Activated CD8-positive, alpha-beta T cell treated with anti-CD3 and anti-CD28 coated beads for 36 hours (primary cell): ENCODE results near the gene MAGI2. TPM values are rescaled to one million over a fixed set of nuclear protein-coding genes. Genes with fewer than 3 reads are reported as not detected.

Source experiments
- ATAC-seq: fragments of 200-7000 bp; cut with Tn5 transposase; one replicate; pipeline ENCODE4 v1.10.0; 2021; ENCODE audit warnings: mild to moderate bottlenecking, moderate library complexity
- CTCF ChIA-PET: fragments of 350-600 bp; sonication (Branson Sonifier 250); formaldehyde crosslinking; loops from one replicate; lab custom pipeline; 2021; ENCODE audit warnings: antibody characterized with exemption; lab: Charles Lee
- POLR2A ChIA-PET: fragments of 350-600 bp; sonication (Branson Sonifier 250); formaldehyde crosslinking; loops from one replicate; lab custom pipeline; 2021; ENCODE audit warnings: antibody characterized with exemption; lab: Charles Lee
- DNase-seq: peaks from one replicate; pipeline ENCODE4 v3.0.0-alpha.2; 2020
- H3K27ac Mint-ChIP-seq: one replicate; pipeline ENCODE4 v1.8.0; 2021; ENCODE audit warnings: mild to moderate bottlenecking, mixed read lengths
- H3K27me3 Mint-ChIP-seq: one replicate; pipeline ENCODE4 v1.8.0; 2021; ENCODE audit warnings: mixed read lengths
- H3K36me3 Mint-ChIP-seq: one replicate; pipeline ENCODE4 v1.8.0; 2021; ENCODE audit warnings: low read depth, mixed read lengths
- H3K4me1 Mint-ChIP-seq: one replicate; pipeline ENCODE4 v1.8.0; 2021; ENCODE audit warnings: low read depth, mixed read lengths
- H3K4me3 Mint-ChIP-seq: one replicate; pipeline ENCODE4 v1.8.0; 2021; ENCODE audit warnings: mild to moderate bottlenecking, moderate library complexity, mixed read lengths
- H3K9me3 Mint-ChIP-seq: one replicate; pipeline ENCODE4 v1.8.0; 2021; ENCODE audit warnings: mixed read lengths
- intact Hi-C: fragments of 100-400 bp; cut with micrococcal nuclease; formaldehyde crosslinking; loops from one replicate; pipeline ENCODE4 v1.10.0; 2022
- total RNA-seq, 2 experiments: library from RNA; stranded (reverse); gene quantifications; one replicate each; pipeline ENCODE4 v1.2.3, GENCODE V29; 2021
- TF ChIP-seq, protein P1 (sequence below): fragments of 200-600 bp; IDR thresholded peaks from one replicate; pipeline ENCODE4 v1.8.0; 2022; ENCODE audit warnings: antibody characterized with exemption, mild to moderate bottlenecking

MAGI2 gene
- total RNA-seq, 2 experiments from 2014 or later, result 0.04 to 0.09 TPM

DNA sequence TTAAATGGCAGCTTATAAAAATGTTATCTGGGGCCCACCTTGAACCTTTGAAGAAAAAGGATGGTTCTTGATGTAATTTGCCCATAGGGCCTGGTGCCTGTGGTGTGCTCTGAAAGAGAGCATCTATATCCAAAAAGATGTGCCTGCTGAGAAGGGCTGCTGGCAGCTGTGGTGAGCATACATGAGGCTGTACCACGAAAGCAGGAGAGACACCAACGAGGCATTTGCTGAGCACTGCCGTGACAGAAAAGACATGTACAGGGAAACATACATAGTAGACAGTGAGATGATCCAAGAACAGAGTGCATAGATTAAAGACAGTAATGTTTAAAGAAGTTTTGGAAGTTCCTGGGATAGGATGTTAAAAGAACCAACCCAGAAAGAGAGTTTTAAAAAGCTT lies 990.4 kb downstream of the MAGI2 start:
- Mint-ChIP-seq H3K27me3 (no peaks in the 10 kb centered on the region), H3K4me3 (no peak overlapping the region), H3K9me3 (peaks cover 1% of the 10 kb centered on the region), H3K36me3 (no peaks in the 10 kb centered on the region), H3K27ac (no peak overlapping the region), H3K4me1 (no peaks in the 10 kb centered on the region)
- ChIA-PET POLR2A (no interaction called here), CTCF (no interaction called here)
- intact Hi-C loops, result no loop called here
- ATAC-seq (no peak), DNase-seq (no peak)
- TF ChIP-seq, protein P1, sequence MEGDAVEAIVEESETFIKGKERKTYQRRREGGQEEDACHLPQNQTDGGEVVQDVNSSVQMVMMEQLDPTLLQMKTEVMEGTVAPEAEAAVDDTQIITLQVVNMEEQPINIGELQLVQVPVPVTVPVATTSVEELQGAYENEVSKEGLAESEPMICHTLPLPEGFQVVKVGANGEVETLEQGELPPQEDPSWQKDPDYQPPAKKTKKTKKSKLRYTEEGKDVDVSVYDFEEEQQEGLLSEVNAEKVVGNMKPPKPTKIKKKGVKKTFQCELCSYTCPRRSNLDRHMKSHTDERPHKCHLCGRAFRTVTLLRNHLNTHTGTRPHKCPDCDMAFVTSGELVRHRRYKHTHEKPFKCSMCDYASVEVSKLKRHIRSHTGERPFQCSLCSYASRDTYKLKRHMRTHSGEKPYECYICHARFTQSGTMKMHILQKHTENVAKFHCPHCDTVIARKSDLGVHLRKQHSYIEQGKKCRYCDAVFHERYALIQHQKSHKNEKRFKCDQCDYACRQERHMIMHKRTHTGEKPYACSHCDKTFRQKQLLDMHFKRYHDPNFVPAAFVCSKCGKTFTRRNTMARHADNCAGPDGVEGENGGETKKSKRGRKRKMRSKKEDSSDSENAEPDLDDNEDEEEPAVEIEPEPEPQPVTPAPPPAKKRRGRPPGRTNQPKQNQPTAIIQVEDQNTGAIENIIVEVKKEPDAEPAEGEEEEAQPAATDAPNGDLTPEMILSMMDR, result no peak

DNA sequence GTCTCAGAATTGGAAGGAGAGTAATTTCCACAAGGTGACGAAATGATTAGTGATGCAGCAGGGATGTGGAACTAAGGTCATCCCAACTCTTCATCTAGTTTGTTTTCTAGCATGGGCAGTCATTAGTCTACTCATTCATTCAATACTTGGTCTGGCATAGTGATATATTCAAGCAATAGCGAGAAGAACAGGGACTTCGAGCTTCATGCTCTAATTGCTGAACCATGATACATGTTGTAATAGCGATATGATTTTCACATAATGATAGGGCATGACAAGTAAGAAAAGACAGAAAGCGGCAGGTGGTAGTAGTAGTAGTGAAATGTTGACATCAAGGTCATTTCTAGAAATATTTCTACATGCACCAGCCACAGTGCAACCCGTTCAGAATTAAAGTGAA lies 1002.8 kb downstream of the MAGI2 start:
- intact Hi-C loops, result no loop called here
- Mint-ChIP-seq H3K9me3 (no peaks in the 10 kb centered on the region), H3K4me3 (no peak overlapping the region), H3K4me1 (no peaks in the 10 kb centered on the region), H3K27ac (no peak overlapping the region), H3K27me3 (no peaks in the 10 kb centered on the region), H3K36me3 (no peaks in the 10 kb centered on the region)
- CTCF ChIA-PET, result no interaction called here
- TF ChIP-seq, protein P1, result no peak
- DNase-seq (no peak), ATAC-seq (no peak)
- POLR2A ChIA-PET, result interaction anchor here (0.7 kb wide), 1 partner anchor 26 kb away, joined by 4 read pairs; no protein-coding TSS in a partner anchor

DNA sequence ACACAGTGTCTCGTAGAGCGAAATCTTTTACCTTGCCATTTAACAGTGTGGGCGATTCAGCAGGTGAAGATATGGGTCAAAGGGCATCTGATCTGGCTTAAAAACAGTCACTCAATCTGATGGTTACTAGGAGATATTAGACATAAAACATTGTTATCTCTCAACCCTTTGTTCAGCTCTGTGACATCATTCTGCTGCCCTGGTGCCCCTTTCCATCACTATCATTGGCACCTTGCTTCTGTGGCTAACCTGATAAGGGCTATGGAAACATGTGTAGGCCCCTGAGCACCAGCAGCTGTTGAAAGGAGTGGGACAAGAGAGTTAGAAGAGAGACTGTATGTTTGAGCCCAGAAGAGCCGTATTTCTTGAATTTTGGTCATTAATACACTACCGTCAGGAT lies 1004.6 kb downstream of the MAGI2 start:
- TF ChIP-seq, protein P1, result no peak
- intact Hi-C loops, result no loop called here
- Mint-ChIP-seq H3K27me3 (no peaks in the 10 kb centered on the region), H3K4me3 (no peak overlapping the region), H3K4me1 (no peaks in the 10 kb centered on the region), H3K36me3 (no peaks in the 10 kb centered on the region), H3K9me3 (no peaks in the 10 kb centered on the region), H3K27ac (no peak overlapping the region)
- ChIA-PET CTCF (no interaction called here), POLR2A (no interaction called here)
- no peak for DNase-seq
- no peak for ATAC-seq

DNA sequence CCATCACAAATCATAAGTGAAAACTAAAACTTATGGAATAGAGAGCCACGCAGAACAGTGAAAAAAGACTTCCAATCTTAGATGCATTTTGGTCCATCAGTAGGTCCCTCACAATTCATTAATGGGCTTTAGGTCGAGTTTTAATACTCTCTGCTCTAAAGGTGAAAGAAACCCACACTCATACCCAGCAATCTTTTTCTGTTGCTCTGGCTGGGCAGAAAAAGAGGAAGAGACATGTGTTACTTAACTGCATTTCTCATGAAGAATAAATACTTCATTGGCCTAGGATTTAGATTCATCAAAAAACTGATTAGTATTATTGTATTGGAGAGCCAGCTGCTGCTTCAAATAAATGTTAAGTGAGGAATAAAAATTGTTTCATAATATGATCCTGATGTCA lies 1009.2 kb downstream of the MAGI2 start:
- TF ChIP-seq, protein P1, result no peak
- Mint-ChIP-seq H3K27ac (no peak overlapping the region), H3K4me3 (no peak overlapping the region), H3K9me3 (no peaks in the 10 kb centered on the region), H3K36me3 (no peaks in the 10 kb centered on the region), H3K27me3 (no peaks in the 10 kb centered on the region), H3K4me1 (no peaks in the 10 kb centered on the region)
- no peak for ATAC-seq
- POLR2A ChIA-PET, result no interaction called here
- intact Hi-C loops, result no loop called here
- CTCF ChIA-PET, result no interaction called here
- no peak for DNase-seq

DNA sequence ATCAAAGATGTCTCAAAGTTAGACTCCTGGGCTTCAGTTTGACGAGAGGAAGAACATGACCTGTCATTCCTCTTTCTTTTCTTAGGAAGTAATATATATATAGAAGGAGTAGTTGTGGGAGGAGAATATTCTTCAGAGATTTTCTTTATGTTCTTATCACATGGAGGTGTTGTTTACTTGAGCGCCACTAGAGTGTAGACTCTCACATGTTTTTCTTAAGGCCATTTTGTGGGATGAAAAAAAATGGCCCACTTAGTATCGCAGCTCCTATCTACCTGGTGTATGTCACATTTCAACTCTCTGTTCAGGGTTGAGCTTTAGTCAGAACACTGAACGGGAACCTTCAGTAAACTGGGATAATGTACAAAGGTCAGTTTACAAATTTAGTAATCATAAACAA lies 1009.7 kb downstream of the MAGI2 start:
- no peak overlapping the region for H3K27ac Mint-ChIP-seq
- no peak overlapping the region for H3K4me3 Mint-ChIP-seq
- ATAC-seq, result no peak
- intact Hi-C loops, result no loop called here
- TF ChIP-seq, protein P1, result no peak
- CTCF ChIA-PET, result no interaction called here
- POLR2A ChIA-PET, result no interaction called here
- H3K36me3 Mint-ChIP-seq, result no peaks in the 10 kb centered on the region
- no peak for DNase-seq
- H3K9me3 Mint-ChIP-seq, result no peaks in the 10 kb centered on the region
- no peaks in the 10 kb centered on the region for H3K27me3 Mint-ChIP-seq
- no peaks in the 10 kb centered on the region for H3K4me1 Mint-ChIP-seq
